ENCODE measurements around the gene MEGF11.

The MEGF11 gene

GRCh38 chr15:66184492-66184891 lies 69.1 kb downstream of the MEGF11 start:
- no peak for FAIRE-seq
- no peak for TF ChIP-seq CTCF (IDR thresholded peaks at IDR 0.05; ENCODE audit: insufficient read depth, missing control alignments)
- DNase-seq (ENCODE audit: insufficient read length, low spot score) = no peak

GRCh38 chr15:66180531-66181097 lies 72.9 kb downstream of the MEGF11 start:
- TF ChIP-seq CTCF (IDR thresholded peaks at IDR 0.05; ENCODE audit: insufficient read depth, missing control alignments) = no peak
- DNase-seq (ENCODE audit: insufficient read length, low spot score) = no peak
- no peak for FAIRE-seq

- no peak for FAIRE-seq
- no peak for DNase-seq (ENCODE audit: insufficient read length, low spot score)
These were observed 75.0 kb downstream of the MEGF11 start for GRCh38 chr15:66178531-66178910.

GRCh38 chr15:66172324-66172980 lies 81.1 kb downstream of the MEGF11 start:
- no peak for DNase-seq (ENCODE audit: insufficient read length, low spot score)
- no peak for TF ChIP-seq CTCF (IDR thresholded peaks at IDR 0.05; ENCODE audit: insufficient read depth, missing control alignments)
- FAIRE-seq = no peak

More at GRCh38 chr15:66178531-66178910, 75.0 kb downstream of the MEGF11 start:
- TF ChIP-seq CTCF (IDR thresholded peaks at IDR 0.05; ENCODE audit: insufficient read depth, missing control alignments) = no peak

- FAIRE-seq (no peak), DNase-seq (ENCODE audit: insufficient read length, low spot score) (no peak)
- TF ChIP-seq CTCF (IDR thresholded peaks at IDR 0.05; ENCODE audit: insufficient read depth, missing control alignments) = no peak
These were observed 81.7 kb downstream of the MEGF11 start for GRCh38 chr15:66171841-66172240.

GRCh38 chr15:66170716-66171115 lies 82.8 kb downstream of the MEGF11 start:
- no peak for TF ChIP-seq CTCF (IDR thresholded peaks at IDR 0.05; ENCODE audit: insufficient read depth, missing control alignments)
- no peak for FAIRE-seq
- no peak for DNase-seq (ENCODE audit: insufficient read length, low spot score)

- FAIRE-seq = no peak
- DNase-seq (ENCODE audit: insufficient read length, low spot score) = no peak
- no peak for TF ChIP-seq CTCF (IDR thresholded peaks at IDR 0.05; ENCODE audit: insufficient read depth, missing control alignments)
These were observed 83.5 kb downstream of the MEGF11 start for GRCh38 chr15:66170042-66170441.

All from D721Med (cell line).